ENCODE results near the gene ITM2C. TPM values are rescaled to one million over a fixed set of nuclear protein-coding genes. Genes with fewer than 3 reads are reported as not detected.

ITM2C gene
- total and polyA plus RNA-seq, 5 donors from 2014 or later = 29.3 to 70.3 (median 52.2) TPM

- peak overlapping the region in 1 of 3 donors; percentile 56 for H3K27ac Mint-ChIP-seq
- no peak for ATAC-seq (ENCODE audit: low read depth in 2 of 2)
These were observed 45.9 kb downstream of the ITM2C start for GRCh38 chr2:230910546-230911177.

GRCh38 chr2:230912046-230912445 is 47.3 kb downstream of the ITM2C start:
- peaks cover 10% of the 10 kb centered on the region for H3K4me1 ChIP-seq (ENCODE audit: control insufficient read depth, insufficient read depth, low read length, poor library complexity, severe bottlenecking)
- Mint-ChIP-seq H3K4me1 (peaks cover 0 to 49% (median 20%) of the 10 kb centered on the region in 4 donors), H3K27ac (no peak overlapping the region), H3K9me3 (no peaks in the 10 kb centered on the region), H3K27me3 (no peaks in the 10 kb centered on the region), H3K36me3 (peaks cover 22% of the 10 kb centered on the region), H3K4me3 (no peak overlapping the region)
- no peaks in the 10 kb centered on the region for H3K27me3 ChIP-seq (ENCODE audit: control insufficient read depth, insufficient read depth, low read length)
- H3K4me3 ChIP-seq (ENCODE audit: low read depth, low read length) = no peak overlapping the region
- no peak overlapping the region for H3K27ac ChIP-seq (ENCODE audit: insufficient read depth, low read length, poor library complexity, severe bottlenecking)
- H3K9me3 ChIP-seq (ENCODE audit: control insufficient read depth in 2 of 2, low read length in 2 of 2) = no peaks in the 10 kb centered on the region
- DNase-seq (no peak), ATAC-seq (ENCODE audit: low read depth in 2 of 2) (no peak)
- peaks cover 12% of the 10 kb centered on the region for H3K36me3 ChIP-seq (ENCODE audit: control insufficient read depth, insufficient read depth, low read length)

More at GRCh38 chr2:230910546-230911177, 45.9 kb downstream of the ITM2C start:
- H3K27me3 Mint-ChIP-seq = no peaks in the 10 kb centered on the region
- peaks cover 12% of the 10 kb centered on the region for H3K36me3 ChIP-seq (ENCODE audit: control insufficient read depth, insufficient read depth, low read length)
- H3K4me3 Mint-ChIP-seq = peak overlapping the region in 1 of 4 donors; percentile 55
- no peaks in the 10 kb centered on the region for H3K27me3 ChIP-seq (ENCODE audit: control insufficient read depth, insufficient read depth, low read length)
- H3K9me3 Mint-ChIP-seq = no peaks in the 10 kb centered on the region
- H3K4me3 ChIP-seq (ENCODE audit: low read depth, low read length) = no peak overlapping the region
- peaks cover 14% of the 10 kb centered on the region for H3K4me1 ChIP-seq (ENCODE audit: control insufficient read depth, insufficient read depth, low read length, poor library complexity, severe bottlenecking)
- no peaks in the 10 kb centered on the region for H3K9me3 ChIP-seq (ENCODE audit: control insufficient read depth in 2 of 2, low read length in 2 of 2)
- no peak overlapping the region for H3K27ac ChIP-seq (ENCODE audit: insufficient read depth, low read length, poor library complexity, severe bottlenecking)
- peaks cover 20% of the 10 kb centered on the region for H3K36me3 Mint-ChIP-seq
- DNase-seq = peak in 1 of 3 donors; percentile 48
- peaks cover 0 to 48% (median 14%) of the 10 kb centered on the region in 4 donors for H3K4me1 Mint-ChIP-seq

DNA sequence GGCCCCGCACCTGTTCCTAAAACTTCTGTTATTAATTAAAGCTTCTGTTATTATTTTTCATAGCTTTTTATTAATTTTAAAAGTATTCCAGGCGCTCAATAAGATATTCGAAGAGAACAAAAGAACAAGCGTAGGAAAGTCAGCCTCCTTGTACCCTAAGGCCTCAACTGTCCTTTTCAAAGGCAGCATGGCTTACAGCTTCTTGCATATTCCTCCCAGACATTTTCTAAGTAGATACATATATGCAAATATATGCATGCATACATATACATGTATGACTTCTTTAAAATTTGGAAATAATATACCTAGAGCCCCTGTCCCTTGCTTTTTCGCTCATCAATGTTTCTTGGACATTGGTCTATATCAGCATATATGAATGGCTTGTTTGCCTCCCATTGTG is 48.0 kb downstream of the ITM2C start:
- Histone ChIP-seq H3K4me1 (ENCODE audit: control insufficient read depth, insufficient read depth, low read length, poor library complexity, severe bottlenecking) (peaks cover 11% of the 10 kb centered on the region), H3K4me3 (ENCODE audit: low read depth, low read length) (no peak overlapping the region), H3K27ac (ENCODE audit: insufficient read depth, low read length, poor library complexity, severe bottlenecking) (no peak overlapping the region), H3K36me3 (ENCODE audit: control insufficient read depth, insufficient read depth, low read length) (peaks cover 12% of the 10 kb centered on the region), H3K9me3 (ENCODE audit: control insufficient read depth in 2 of 2, low read length in 2 of 2) (no peaks in the 10 kb centered on the region), H3K27me3 (ENCODE audit: control insufficient read depth, insufficient read depth, low read length) (no peaks in the 10 kb centered on the region)
- H3K4me1 Mint-ChIP-seq = peaks cover 0 to 52% (median 20%) of the 10 kb centered on the region in 4 donors
- no peak for DNase-seq
- H3K36me3 Mint-ChIP-seq = peaks cover 22% of the 10 kb centered on the region
- H3K9me3 Mint-ChIP-seq = no peaks in the 10 kb centered on the region
- no peak overlapping the region for H3K27ac Mint-ChIP-seq
- peak overlapping the region in 1 of 4 donors; percentile 59 for H3K4me3 Mint-ChIP-seq
- ATAC-seq (ENCODE audit: low read depth in 2 of 2) = no peak
- H3K27me3 Mint-ChIP-seq = no peaks in the 10 kb centered on the region

DNA sequence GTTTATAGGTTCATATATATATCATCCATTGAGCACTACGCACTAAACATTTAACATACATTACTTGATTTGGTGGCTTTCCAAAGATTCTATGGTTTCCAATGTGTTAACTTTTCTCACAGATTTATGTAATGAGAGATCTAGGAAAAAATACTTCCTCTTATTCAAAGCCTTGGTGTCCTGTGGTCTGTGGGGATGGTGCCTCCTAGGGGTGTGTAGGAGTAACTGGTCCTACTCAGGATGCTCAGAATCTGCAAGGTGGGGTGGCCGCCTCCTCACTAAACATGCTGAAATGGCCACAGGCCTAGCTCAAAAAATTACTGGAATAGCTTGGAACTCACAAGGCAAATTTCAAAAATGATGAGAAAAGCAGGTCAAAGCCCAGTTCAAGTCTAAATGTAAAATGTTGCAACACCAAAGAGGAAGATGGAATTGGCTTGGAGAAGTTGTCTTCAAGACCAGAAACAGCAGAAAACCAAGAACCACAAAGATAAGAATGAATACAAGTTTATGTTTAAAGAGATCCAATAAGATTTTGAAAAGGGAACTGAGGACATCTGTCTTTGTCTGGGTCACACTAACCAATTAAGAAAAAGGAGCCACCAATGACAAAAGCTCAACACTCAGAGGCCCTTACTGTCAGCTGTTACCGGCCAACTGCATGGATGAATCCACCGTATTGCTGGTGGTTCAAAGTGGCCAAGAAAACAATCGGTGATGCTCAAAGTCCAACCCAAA is 48.8 kb downstream of the ITM2C start:
- peaks cover 9% of the 10 kb centered on the region for H3K4me1 ChIP-seq (ENCODE audit: control insufficient read depth, insufficient read depth, low read length, poor library complexity, severe bottlenecking)
- H3K9me3 ChIP-seq (ENCODE audit: control insufficient read depth in 2 of 2, low read length in 2 of 2) = no peaks in the 10 kb centered on the region
- H3K36me3 ChIP-seq (ENCODE audit: control insufficient read depth, insufficient read depth, low read length) = peaks cover 12% of the 10 kb centered on the region
- peaks cover 4 to 54% (median 25%) of the 10 kb centered on the region in 4 donors for H3K4me1 Mint-ChIP-seq
- DNase-seq = peak in 2 of 3 donors; percentile 18 to 37
- peak overlapping the region in 2 of 4 donors; percentile 59 to 64 for H3K4me3 Mint-ChIP-seq
- peaks cover 7% of the 10 kb centered on the region for H3K27me3 Mint-ChIP-seq
- H3K4me3 ChIP-seq (ENCODE audit: low read depth, low read length) = no peak overlapping the region
- H3K27ac ChIP-seq (ENCODE audit: insufficient read depth, low read length, poor library complexity, severe bottlenecking) = no peak overlapping the region
- peak in 1 of 2 donors; percentile 45 for ATAC-seq (ENCODE audit: low read depth in 2 of 2)
- H3K9me3 Mint-ChIP-seq = no peaks in the 10 kb centered on the region
- peaks cover 22% of the 10 kb centered on the region for H3K36me3 Mint-ChIP-seq
- no peaks in the 10 kb centered on the region for H3K27me3 ChIP-seq (ENCODE audit: control insufficient read depth, insufficient read depth, low read length)
- H3K27ac Mint-ChIP-seq = peak overlapping the region in 1 of 3 donors; percentile 67

GRCh38 chr2:230914886-230915285 is 50.1 kb downstream of the ITM2C start:
- H3K4me1 ChIP-seq (ENCODE audit: control insufficient read depth, insufficient read depth, low read length, poor library complexity, severe bottlenecking) = peaks cover 11% of the 10 kb centered on the region
- H3K36me3 ChIP-seq (ENCODE audit: control insufficient read depth, insufficient read depth, low read length) = peaks cover 8% of the 10 kb centered on the region
- H3K27me3 ChIP-seq (ENCODE audit: control insufficient read depth, insufficient read depth, low read length) = no peaks in the 10 kb centered on the region
- H3K4me3 Mint-ChIP-seq = no peak overlapping the region
- peaks cover 4 to 61% (median 30%) of the 10 kb centered on the region in 4 donors for H3K4me1 Mint-ChIP-seq
- H3K27ac Mint-ChIP-seq = peak overlapping the region in 1 of 3 donors; percentile 71
- DNase-seq (no peak), ATAC-seq (ENCODE audit: low read depth in 2 of 2) (no peak)
- H3K27ac ChIP-seq (ENCODE audit: insufficient read depth, low read length, poor library complexity, severe bottlenecking) = no peak overlapping the region
- peaks cover 17% of the 10 kb centered on the region for H3K36me3 Mint-ChIP-seq
- H3K27me3 Mint-ChIP-seq = peaks cover 8% of the 10 kb centered on the region
- no peaks in the 10 kb centered on the region for H3K9me3 Mint-ChIP-seq
- no peaks in the 10 kb centered on the region for H3K9me3 ChIP-seq (ENCODE audit: control insufficient read depth in 2 of 2, low read length in 2 of 2)
- no peak overlapping the region for H3K4me3 ChIP-seq (ENCODE audit: low read depth, low read length)

GRCh38 chr2:230915319-230915718 is 50.6 kb downstream of the ITM2C start:
- Histone ChIP-seq H3K36me3 (ENCODE audit: control insufficient read depth, insufficient read depth, low read length) (peaks cover 4% of the 10 kb centered on the region), H3K9me3 (ENCODE audit: control insufficient read depth in 2 of 2, low read length in 2 of 2) (no peaks in the 10 kb centered on the region), H3K4me1 (ENCODE audit: control insufficient read depth, insufficient read depth, low read length, poor library complexity, severe bottlenecking) (peaks cover 11% of the 10 kb centered on the region), H3K4me3 (ENCODE audit: low read depth, low read length) (no peak overlapping the region), H3K27me3 (ENCODE audit: control insufficient read depth, insufficient read depth, low read length) (peaks cover 2% of the 10 kb centered on the region), H3K27ac (ENCODE audit: insufficient read depth, low read length, poor library complexity, severe bottlenecking) (no peak overlapping the region)
- DNase-seq (no peak), ATAC-seq (ENCODE audit: low read depth in 2 of 2) (no peak)
- Mint-ChIP-seq H3K27me3 (peaks cover 9% of the 10 kb centered on the region), H3K9me3 (no peaks in the 10 kb centered on the region), H3K27ac (peak overlapping the region in 1 of 3 donors; percentile 12), H3K4me3 (peak overlapping the region in 2 of 4 donors; percentile 16 to 48), H3K4me1 (peaks cover 4 to 66% (median 33%) of the 10 kb centered on the region in 4 donors), H3K36me3 (peaks cover 17% of the 10 kb centered on the region)

DNA sequence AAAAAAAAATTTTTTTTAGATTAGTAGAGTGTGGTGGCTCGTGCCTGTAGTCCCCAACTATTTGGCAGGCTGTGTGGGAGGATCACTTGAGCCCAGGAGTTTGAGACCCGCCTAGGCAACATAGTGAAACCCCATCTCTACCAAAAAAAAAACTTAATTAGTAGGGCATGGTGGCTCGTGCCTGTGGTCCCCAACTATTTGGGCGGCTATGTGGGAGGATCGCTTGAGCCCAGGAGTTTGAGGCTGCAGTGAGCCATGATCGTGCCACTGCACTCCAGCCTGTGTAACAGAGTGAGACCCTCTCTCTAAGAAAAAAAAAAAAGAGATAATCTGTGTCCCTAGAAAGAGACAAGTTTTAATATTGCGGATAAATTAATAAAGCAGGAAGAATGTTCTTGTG is 51.5 kb downstream of the ITM2C start:
- peak overlapping the region; percentile 41 for H3K27ac ChIP-seq (ENCODE audit: insufficient read depth, low read length, poor library complexity, severe bottlenecking)
- peak overlapping the region in 1 of 4 donors; percentile 81 for H3K4me3 Mint-ChIP-seq
- peak overlapping the region in 2 of 3 donors; percentile 32 to 73 for H3K27ac Mint-ChIP-seq
- H3K36me3 Mint-ChIP-seq = peaks cover 8% of the 10 kb centered on the region
- H3K36me3 ChIP-seq (ENCODE audit: control insufficient read depth, insufficient read depth, low read length) = no peaks in the 10 kb centered on the region
- no peaks in the 10 kb centered on the region for H3K9me3 ChIP-seq (ENCODE audit: control insufficient read depth in 2 of 2, low read length in 2 of 2)
- ATAC-seq (ENCODE audit: low read depth in 2 of 2) (no peak), DNase-seq (no peak)
- H3K27me3 ChIP-seq (ENCODE audit: control insufficient read depth, insufficient read depth, low read length) = peaks cover 2% of the 10 kb centered on the region
- H3K9me3 Mint-ChIP-seq = no peaks in the 10 kb centered on the region
- peaks cover 11% of the 10 kb centered on the region for H3K4me1 ChIP-seq (ENCODE audit: control insufficient read depth, insufficient read depth, low read length, poor library complexity, severe bottlenecking)
- H3K27me3 Mint-ChIP-seq = peaks cover 14% of the 10 kb centered on the region
- H3K4me3 ChIP-seq (ENCODE audit: low read depth, low read length) = no peak overlapping the region
- H3K4me1 Mint-ChIP-seq = peaks cover 4 to 66% (median 37%) of the 10 kb centered on the region in 4 donors
